WTC11 (cell line): ENCODE results near the gene ARRB2.

Experiments used
- CBFB ChIP-seq: sonication (generic); formaldehyde crosslinking; IDR thresholded peaks from 2 replicates; pipeline ENCODE4 v1.8.1; 2022; ENCODE audit warnings: mild to moderate bottlenecking, low read depth, missing genetic modification reagents
- CREB1 ChIP-seq: sonication (generic); formaldehyde crosslinking; IDR thresholded peaks from 2 replicates; pipeline ENCODE4 v1.8.0; 2023; ENCODE audit warnings: mild to moderate bottlenecking, missing genetic modification reagents
- ETV6 ChIP-seq: sonication (generic); formaldehyde crosslinking; IDR thresholded peaks from 2 replicates; pipeline ENCODE4 v1.8.1; 2022; ENCODE audit warnings: mild to moderate bottlenecking, missing genetic modification reagents
- IRF2 ChIP-seq: sonication (generic); formaldehyde crosslinking; IDR thresholded peaks from 2 replicates; pipeline ENCODE4 v1.8.0; 2022; ENCODE audit warnings: low read depth, missing genetic modification reagents, borderline replicate concordance
- ZNF416 ChIP-seq: fragments of 250-450 bp; sonication (Bioruptor Pico); IDR thresholded peaks from 2 replicates; pipeline ENCODE4 v1.9.0; 2021; ENCODE audit warnings: mild to moderate bottlenecking, inconsistent platforms

GRCh38 chr17:4743216-4743615, 32.8 kb downstream of the ARRB2 start:
- no peak for TF ChIP-seq CBFB
- TF ChIP-seq IRF2 (CRISPR knock-in tag), result no peak
- no peak for TF ChIP-seq ETV6
- no peak for TF ChIP-seq CREB1
- TF ChIP-seq ZNF416 (CRISPR knock-in tag), result no peak
